ENCODE measurements around the gene ZDHHC24.

The ZDHHC24 gene

GRCh38 chr11:66530927-66531709 is 14.7 kb downstream of the ZDHHC24 start:
- no peak for DNase-seq (ENCODE audit: extremely low read depth, insufficient read length)
- Histone ChIP-seq H3K27me3 (replicated peaks; ENCODE audit: control insufficient read depth, insufficient read depth, low read length) (no peaks in the 10 kb centered on the region), H3K36me3 (ENCODE audit: control insufficient read depth, insufficient read depth, low read length) (peaks cover under 1% of the 10 kb centered on the region), H3K4me3 (replicated peaks; ENCODE audit: low read depth, low read length) (no peak overlapping the region)
- TF ChIP-seq CTCF (IDR thresholded peaks at IDR 0.05; ENCODE audit: insufficient read depth, low read length, poor library complexity, severe bottlenecking) = no peak

- no peak for TF ChIP-seq CTCF (IDR thresholded peaks at IDR 0.05; ENCODE audit: insufficient read depth, low read length, poor library complexity, severe bottlenecking)
- H3K4me3 ChIP-seq (replicated peaks; ENCODE audit: low read depth, low read length) = no peak overlapping the region
- H3K36me3 ChIP-seq (ENCODE audit: control insufficient read depth, insufficient read depth, low read length) = peaks cover 2% of the 10 kb centered on the region
- H3K27me3 ChIP-seq (replicated peaks; ENCODE audit: control insufficient read depth, insufficient read depth, low read length) = no peaks in the 10 kb centered on the region
- DNase-seq (ENCODE audit: extremely low read depth, insufficient read length) = no peak
Measured at GRCh38 chr11:66529655-66530054, 16.2 kb downstream of the ZDHHC24 start.

GRCh38 chr11:66529069-66529468 is 16.8 kb downstream of the ZDHHC24 start:
- Histone ChIP-seq H3K36me3 (ENCODE audit: control insufficient read depth, insufficient read depth, low read length) (peaks cover 2% of the 10 kb centered on the region), H3K4me3 (replicated peaks; ENCODE audit: low read depth, low read length) (no peak overlapping the region), H3K27me3 (replicated peaks; ENCODE audit: control insufficient read depth, insufficient read depth, low read length) (no peaks in the 10 kb centered on the region)
- TF ChIP-seq CTCF (IDR thresholded peaks at IDR 0.05; ENCODE audit: insufficient read depth, low read length, poor library complexity, severe bottlenecking) = no peak
- no peak for DNase-seq (ENCODE audit: extremely low read depth, insufficient read length)

- DNase-seq (ENCODE audit: extremely low read depth, insufficient read length) = no peak
- no peak for TF ChIP-seq CTCF (IDR thresholded peaks at IDR 0.05; ENCODE audit: insufficient read depth, low read length, poor library complexity, severe bottlenecking)
- Histone ChIP-seq H3K36me3 (ENCODE audit: control insufficient read depth, insufficient read depth, low read length) (peaks cover 12% of the 10 kb centered on the region), H3K4me3 (replicated peaks; ENCODE audit: low read depth, low read length) (no peak overlapping the region), H3K27me3 (replicated peaks; ENCODE audit: control insufficient read depth, insufficient read depth, low read length) (no peaks in the 10 kb centered on the region)
Measured at GRCh38 chr11:66524304-66525040, 21.4 kb downstream of the ZDHHC24 start.

GRCh38 chr11:66523611-66524010 is 22.2 kb downstream of the ZDHHC24 start:
- no peak for DNase-seq (ENCODE audit: extremely low read depth, insufficient read length)
- no peak overlapping the region for H3K4me3 ChIP-seq (replicated peaks; ENCODE audit: low read depth, low read length)
- peaks cover 14% of the 10 kb centered on the region for H3K36me3 ChIP-seq (ENCODE audit: control insufficient read depth, insufficient read depth, low read length)
- TF ChIP-seq CTCF (IDR thresholded peaks at IDR 0.05; ENCODE audit: insufficient read depth, low read length, poor library complexity, severe bottlenecking) = no peak
- H3K27me3 ChIP-seq (replicated peaks; ENCODE audit: control insufficient read depth, insufficient read depth, low read length) = no peaks in the 10 kb centered on the region
